ENCODE measurements around the gene OGDH.
A peak's percentile ranks its signal among the peaks of the same experiment; 100 is the strongest.
"Not testable (repeated sequence)": the region's sequence is repeated elsewhere in the genome, so short reads cannot be mapped to it uniquely, and the experiment has no call there.

Gene OGDH

GRCh38 chr7:44709945-44710596, 103.6 kb downstream of the OGDH start:
- DNase-seq = no peak

- no peak for DNase-seq
These were observed 105.1 kb downstream of the OGDH start for GRCh38 chr7:44711528-44711927.

GRCh38 chr7:44712012-44712411, 105.6 kb downstream of the OGDH start:
- peak; percentile 72 for DNase-seq

GRCh38 chr7:44713141-44713540, 106.7 kb downstream of the OGDH start:
- DNase-seq = no peak

GRCh38 chr7:44713680-44714335, 107.4 kb downstream of the OGDH start:
- no peak for DNase-seq

- no peak for DNase-seq
These were observed 109.8 kb downstream of the OGDH start for GRCh38 chr7:44716205-44716604.

- DNase-seq = no peak
These were observed 113.9 kb downstream of the OGDH start for GRCh38 chr7:44720301-44720700.

- no peak for DNase-seq
These were observed 117.8 kb downstream of the OGDH start for GRCh38 chr7:44724276-44724675.

- DNase-seq = not testable (repeated sequence)
These were observed 119.8 kb downstream of the OGDH start for GRCh38 chr7:44726250-44726649.

- DNase-seq = no peak
These were observed 120.9 kb downstream of the OGDH start for GRCh38 chr7:44727158-44727936.

- no peak for DNase-seq
These were observed 121.5 kb downstream of the OGDH start for GRCh38 chr7:44727937-44728262.

GRCh38 chr7:44729949-44730590, 123.6 kb downstream of the OGDH start:
- no peak for DNase-seq

- not testable (repeated sequence) for DNase-seq
These were observed 126.5 kb downstream of the OGDH start for GRCh38 chr7:44732971-44733370.

GRCh38 chr7:44733708-44734481, 127.5 kb downstream of the OGDH start:
- peak; percentile 66 for DNase-seq

- no peak for DNase-seq
These were observed 129.2 kb downstream of the OGDH start for GRCh38 chr7:44735403-44736165.

GRCh38 chr7:44736896-44737295, 130.5 kb downstream of the OGDH start:
- no peak for DNase-seq

GRCh38 chr7:44738051-44738723, 131.8 kb downstream of the OGDH start:
- DNase-seq = no peak

GRCh38 chr7:44738876-44739665, 132.6 kb downstream of the OGDH start:
- no peak for DNase-seq

- peak; percentile 15 for DNase-seq
These were observed 133.6 kb downstream of the OGDH start for GRCh38 chr7:44740055-44740454.

GRCh38 chr7:44743750-44744149, 137.3 kb downstream of the OGDH start:
- no peak for DNase-seq

Data from NCI-H69 (cell line).